MCF 10A (cell line): ENCODE data around the gene CLEC2D. TPM values are rescaled to one million over a fixed set of nuclear protein-coding genes. Genes with fewer than 3 reads are reported as not detected.
A peak's percentile ranks its signal among the peaks of the same experiment; 100 is the strongest.

Experiments used
- BruUV-seq: library from RNA; stranded (reverse); fragments of 400-500 nt; replicated peaks from 2 replicates; lab custom pipeline; 2021; lab: Mats Ljungman, UMichigan
- CTCF ChIA-PET: fragments of 300-600 bp; sonication (Branson Sonifier 250); formaldehyde crosslinking; extraction: SDS; loops from one replicate; lab custom pipeline; 2021; ENCODE audit warnings: antibody characterized with exemption, inconsistent platforms; lab: Yijun Ruan, JAX
- POLR2A ChIA-PET: fragments of 300-600, 350-650 bp; sonication (Branson Sonifier 250); formaldehyde crosslinking; extraction: SDS; loops from one replicate; lab custom pipeline; 2020; ENCODE audit warnings: antibody characterized with exemption, inconsistent platforms; lab: Yijun Ruan, JAX
- DNase-seq: peaks from one replicate; pipeline ENCODE4 v3.0.0-alpha.2; 2018; ENCODE audit not compliant: unreplicated experiment
- H3K27ac Mint-ChIP-seq: one replicate; pipeline ENCODE4 v1.8.0; 2022; ENCODE audit warnings: mild to moderate bottlenecking, low read depth, mixed read lengths; ENCODE audit not compliant: unreplicated experiment
- H3K27me3 Mint-ChIP-seq: one replicate; pipeline ENCODE4 v1.8.0; 2022; ENCODE audit warnings: mixed read lengths; ENCODE audit not compliant: insufficient read depth, unreplicated experiment
- H3K36me3 Mint-ChIP-seq: one replicate; pipeline ENCODE4 v1.8.0; 2022; ENCODE audit warnings: mild to moderate bottlenecking, moderate library complexity, mixed read lengths; ENCODE audit not compliant: insufficient read depth, unreplicated experiment
- H3K4me1 Mint-ChIP-seq: one replicate; pipeline ENCODE4 v1.8.0; 2022; ENCODE audit warnings: mixed read lengths; ENCODE audit not compliant: insufficient read depth, unreplicated experiment
- H3K4me3 Mint-ChIP-seq: one replicate; pipeline ENCODE4 v1.8.0; 2022; ENCODE audit warnings: mild to moderate bottlenecking, moderate library complexity, mixed read lengths; ENCODE audit not compliant: unreplicated experiment
- H3K9me3 Mint-ChIP-seq: one replicate; pipeline ENCODE4 v1.8.0; 2022; ENCODE audit warnings: mixed read lengths; ENCODE audit not compliant: unreplicated experiment
- CTCF ChIP-seq: fragments of 200-600 bp; IDR thresholded peaks from one replicate; pipeline ENCODE4 v1.8.0; 2022; ENCODE audit warnings: antibody characterized with exemption, mild to moderate bottlenecking; ENCODE audit not compliant: unreplicated experiment
- intact Hi-C: fragments of 100-400 bp; cut with micrococcal nuclease; formaldehyde crosslinking; loops from 2 replicates; pipeline ENCODE4 v1.14.1; 2022
- total RNA-seq: library from RNA; stranded (reverse); gene quantifications from 2 replicates; pipeline ENCODE4 v1.2.3, GENCODE V29; 2022

CLEC2D gene
- total RNA-seq, 1 experiment from 2014 or later, result 5.1 TPM

GRCh38 chr12:9706086-9706685 lies 36.7 kb downstream of the CLEC2D start:
- H3K4me3 Mint-ChIP-seq, result no peak overlapping the region
- no peak for TF ChIP-seq CTCF
- ChIA-PET CTCF (interaction anchor here (0.8 to 7.4 kb wide), 9 partner anchors 19 to 328 kb away, joined by 3 to 108 read pairs (median 4); no protein-coding TSS in a partner anchor), POLR2A (no interaction called here)
- intact Hi-C loops, result no loop called here
- no TSS peak for BruUV-seq
- peaks cover 13% of the 10 kb centered on the region for H3K9me3 Mint-ChIP-seq
- no peaks in the 10 kb centered on the region for H3K36me3 Mint-ChIP-seq
- no peaks in the 10 kb centered on the region for H3K27me3 Mint-ChIP-seq
- H3K27ac Mint-ChIP-seq, result no peak overlapping the region
- no peak for DNase-seq
- peaks cover 10% of the 10 kb centered on the region for H3K4me1 Mint-ChIP-seq

- intact Hi-C loops, result no loop called here
These were observed 37.8 kb downstream of the CLEC2D start for GRCh38 chr12:9707356-9707755.

GRCh38 chr12:9707864-9708808 lies 38.6 kb downstream of the CLEC2D start:
- peak; percentile 67 for DNase-seq
- ChIA-PET CTCF (interaction anchor here (0.5 to 7.4 kb wide), 44 partner anchors 10 to 1126 kb away, joined by 3 to 108 read pairs (median 4); no protein-coding TSS in a partner anchor), POLR2A (interaction anchor here (0.7 to 1.2 kb wide), 3 partner anchors 13 to 377 kb away, joined by 3 to 6 read pairs (median 4); no protein-coding TSS in a partner anchor)
- no peak overlapping the region for H3K4me3 Mint-ChIP-seq
- H3K9me3 Mint-ChIP-seq, result peaks cover 13% of the 10 kb centered on the region
- H3K36me3 Mint-ChIP-seq, result no peaks in the 10 kb centered on the region
- no peaks in the 10 kb centered on the region for H3K27me3 Mint-ChIP-seq
- BruUV-seq, result no TSS peak
- TF ChIP-seq CTCF, result peak; percentile 83
- intact Hi-C loops, result loop anchor here (1.0 kb wide), 2 partner anchors 74 to 377 kb away; no protein-coding TSS in a partner anchor
- no peak overlapping the region for H3K27ac Mint-ChIP-seq
- peaks cover 15% of the 10 kb centered on the region for H3K4me1 Mint-ChIP-seq

More at GRCh38 chr12:9707356-9707755, 37.8 kb downstream of the CLEC2D start:
- Mint-ChIP-seq H3K27ac (no peak overlapping the region), H3K27me3 (no peaks in the 10 kb centered on the region), H3K4me1 (peaks cover 15% of the 10 kb centered on the region), H3K36me3 (no peaks in the 10 kb centered on the region), H3K9me3 (peaks cover 13% of the 10 kb centered on the region), H3K4me3 (no peak overlapping the region)
- TF ChIP-seq CTCF, result no peak
- ChIA-PET CTCF (interaction anchor here (0.6 to 7.4 kb wide), 15 partner anchors 9 to 376 kb away, joined by 3 to 108 read pairs (median 6); no protein-coding TSS in a partner anchor), POLR2A (no interaction called here)
- DNase-seq, result no peak
- no TSS peak for BruUV-seq
